Measurements from ENCODE around the gene TLE1. TPM values are rescaled to one million over a fixed set of nuclear protein-coding genes. Genes with fewer than 3 reads are reported as not detected.

The TLE1 gene
- total RNA-seq, 1 experiment from 2014 or later, result 97.7 TPM

DNA sequence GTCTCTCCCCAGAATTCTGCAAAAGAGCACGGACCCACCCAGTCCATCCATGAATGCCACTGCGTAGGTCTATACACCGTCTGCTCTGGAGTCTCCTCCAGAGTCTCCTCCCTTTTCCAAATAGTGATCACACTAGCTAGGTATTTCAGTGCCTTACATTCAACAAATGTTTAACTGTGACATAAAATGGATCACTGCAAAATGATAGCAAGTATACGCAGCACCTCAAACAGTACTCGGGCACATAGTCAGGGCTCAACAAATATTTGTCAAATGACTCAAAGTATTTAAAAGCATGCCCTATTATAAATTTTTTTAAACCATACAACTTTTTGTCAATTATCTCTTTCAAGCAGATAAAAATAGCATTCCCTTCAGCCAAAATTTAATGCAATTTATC lies 60.5 kb downstream of the TLE1 start:
- POLR2A ChIA-PET, result no interaction called here

DNA sequence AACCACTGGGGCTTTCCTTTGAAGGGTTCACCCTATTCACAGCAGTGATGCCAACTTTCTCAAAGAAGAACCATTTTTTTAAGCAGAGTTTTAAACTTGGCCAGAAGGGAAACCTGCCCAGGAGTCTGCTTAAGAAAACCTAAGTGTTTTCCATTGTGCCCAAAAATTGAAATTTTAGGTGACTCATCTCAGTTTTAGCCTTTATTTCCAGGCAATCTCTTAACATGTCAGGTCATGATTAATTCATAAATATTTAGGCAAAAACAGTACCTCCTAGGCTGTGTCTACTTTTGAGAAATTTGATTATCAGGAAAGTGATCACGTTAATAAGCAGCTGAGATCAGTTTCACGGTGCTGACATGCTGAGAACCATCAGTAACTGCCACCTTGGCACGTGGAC lies 61.9 kb downstream of the TLE1 start:
- H3K9me3 Mint-ChIP-seq, result no peaks in the 10 kb centered on the region
- ChIA-PET CTCF (no interaction called here), POLR2A (no interaction called here)
- H3K4me3 Mint-ChIP-seq, result no peak overlapping the region
- H3K27me3 Mint-ChIP-seq (ENCODE audit: low read depth), result no peaks in the 10 kb centered on the region
- peaks cover 66% of the 10 kb centered on the region for H3K4me1 Mint-ChIP-seq
- DNase-seq (ENCODE audit: low spot score) (no peak), ATAC-seq (no peak)
- no peak overlapping the region for H3K27ac Mint-ChIP-seq
- peaks cover 15% of the 10 kb centered on the region for H3K36me3 Mint-ChIP-seq
- TF ChIP-seq SP1 (CRISPR knock-in tag; conservative IDR thresholded peaks at IDR 0.05) (no peak), TEAD1 (CRISPR knock-in tag; IDR thresholded peaks at IDR 0.05) (no peak), TEAD4 (CRISPR knock-in tag; IDR thresholded peaks at IDR 0.05) (no peak)

More for the DNA sequence above, 60.5 kb downstream of the TLE1 start:
- peaks cover 56% of the 10 kb centered on the region for H3K4me1 Mint-ChIP-seq
- peak overlapping the region; percentile 87 for H3K27ac Mint-ChIP-seq
- H3K27me3 Mint-ChIP-seq (ENCODE audit: low read depth), result no peaks in the 10 kb centered on the region
- ATAC-seq, result no peak
- H3K9me3 Mint-ChIP-seq, result no peaks in the 10 kb centered on the region
- CTCF ChIA-PET, result no interaction called here
- no peak for TF ChIP-seq ZNF138 (CRISPR knock-in tag; conservative IDR thresholded peaks at IDR 0.05)
- no peak for TF ChIP-seq KAT7 (CRISPR knock-in tag; IDR thresholded peaks at IDR 0.05; ENCODE audit: borderline replicate concordance)
- no peak for TF ChIP-seq HMGA2 (CRISPR knock-in tag; IDR thresholded peaks at IDR 0.05)
- TF ChIP-seq, protein P1, sequence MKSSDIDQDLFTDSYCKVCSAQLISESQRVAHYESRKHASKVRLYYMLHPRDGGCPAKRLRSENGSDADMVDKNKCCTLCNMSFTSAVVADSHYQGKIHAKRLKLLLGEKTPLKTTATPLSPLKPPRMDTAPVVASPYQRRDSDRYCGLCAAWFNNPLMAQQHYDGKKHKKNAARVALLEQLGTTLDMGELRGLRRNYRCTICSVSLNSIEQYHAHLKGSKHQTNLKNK (CRISPR knock-in tag; IDR thresholded peaks at IDR 0.05), result no peak
- peaks cover 25% of the 10 kb centered on the region for H3K36me3 Mint-ChIP-seq
- no peak for DNase-seq (ENCODE audit: low spot score)
- H3K4me3 Mint-ChIP-seq, result no peak overlapping the region

DNA sequence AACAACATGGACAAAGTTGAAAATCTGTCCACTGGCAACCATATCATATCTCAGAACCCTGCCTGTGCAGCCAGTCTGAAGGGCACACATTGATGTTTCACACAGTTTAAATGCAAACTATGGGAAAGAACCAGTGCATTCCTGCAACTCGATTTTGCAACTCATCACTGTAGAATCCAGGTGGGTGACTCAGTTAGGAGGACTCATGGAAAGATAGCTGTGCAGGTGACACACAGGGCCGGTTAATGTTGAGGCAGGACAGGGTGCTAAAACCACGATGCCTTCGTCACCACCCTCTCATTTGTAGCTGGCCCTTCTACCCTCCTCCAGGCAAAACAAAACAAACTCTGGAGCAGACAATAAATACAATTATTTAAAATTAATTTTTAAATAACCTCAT lies 62.8 kb downstream of the TLE1 start:
- H3K9me3 Mint-ChIP-seq, result no peaks in the 10 kb centered on the region
- ChIA-PET POLR2A (no interaction called here), CTCF (interaction anchor here (1.4 kb wide), 1 partner anchor 47 kb away, joined by 4 read pairs; no protein-coding TSS in a partner anchor)
- DNase-seq (ENCODE audit: low spot score) (no peak), ATAC-seq (no peak)
- H3K4me1 Mint-ChIP-seq, result peaks cover 76% of the 10 kb centered on the region
- H3K36me3 Mint-ChIP-seq, result peaks cover 6% of the 10 kb centered on the region
- peak overlapping the region; percentile 19 for H3K27ac Mint-ChIP-seq
- H3K27me3 Mint-ChIP-seq (ENCODE audit: low read depth), result no peaks in the 10 kb centered on the region
- H3K4me3 Mint-ChIP-seq, result no peak overlapping the region
- TF ChIP-seq ZNF232 (CRISPR knock-in tag; IDR thresholded peaks at IDR 0.05) (no peak), ELF4 (CRISPR knock-in tag; IDR thresholded peaks at IDR 0.05; ENCODE audit: low read depth) (no peak), NFE2L1 (CRISPR knock-in tag; IDR thresholded peaks at IDR 0.05) (no peak), IRF2 (CRISPR knock-in tag; IDR thresholded peaks at IDR 0.05; ENCODE audit: borderline replicate concordance, low read depth) (no peak)
- TF ChIP-seq, protein P2, sequence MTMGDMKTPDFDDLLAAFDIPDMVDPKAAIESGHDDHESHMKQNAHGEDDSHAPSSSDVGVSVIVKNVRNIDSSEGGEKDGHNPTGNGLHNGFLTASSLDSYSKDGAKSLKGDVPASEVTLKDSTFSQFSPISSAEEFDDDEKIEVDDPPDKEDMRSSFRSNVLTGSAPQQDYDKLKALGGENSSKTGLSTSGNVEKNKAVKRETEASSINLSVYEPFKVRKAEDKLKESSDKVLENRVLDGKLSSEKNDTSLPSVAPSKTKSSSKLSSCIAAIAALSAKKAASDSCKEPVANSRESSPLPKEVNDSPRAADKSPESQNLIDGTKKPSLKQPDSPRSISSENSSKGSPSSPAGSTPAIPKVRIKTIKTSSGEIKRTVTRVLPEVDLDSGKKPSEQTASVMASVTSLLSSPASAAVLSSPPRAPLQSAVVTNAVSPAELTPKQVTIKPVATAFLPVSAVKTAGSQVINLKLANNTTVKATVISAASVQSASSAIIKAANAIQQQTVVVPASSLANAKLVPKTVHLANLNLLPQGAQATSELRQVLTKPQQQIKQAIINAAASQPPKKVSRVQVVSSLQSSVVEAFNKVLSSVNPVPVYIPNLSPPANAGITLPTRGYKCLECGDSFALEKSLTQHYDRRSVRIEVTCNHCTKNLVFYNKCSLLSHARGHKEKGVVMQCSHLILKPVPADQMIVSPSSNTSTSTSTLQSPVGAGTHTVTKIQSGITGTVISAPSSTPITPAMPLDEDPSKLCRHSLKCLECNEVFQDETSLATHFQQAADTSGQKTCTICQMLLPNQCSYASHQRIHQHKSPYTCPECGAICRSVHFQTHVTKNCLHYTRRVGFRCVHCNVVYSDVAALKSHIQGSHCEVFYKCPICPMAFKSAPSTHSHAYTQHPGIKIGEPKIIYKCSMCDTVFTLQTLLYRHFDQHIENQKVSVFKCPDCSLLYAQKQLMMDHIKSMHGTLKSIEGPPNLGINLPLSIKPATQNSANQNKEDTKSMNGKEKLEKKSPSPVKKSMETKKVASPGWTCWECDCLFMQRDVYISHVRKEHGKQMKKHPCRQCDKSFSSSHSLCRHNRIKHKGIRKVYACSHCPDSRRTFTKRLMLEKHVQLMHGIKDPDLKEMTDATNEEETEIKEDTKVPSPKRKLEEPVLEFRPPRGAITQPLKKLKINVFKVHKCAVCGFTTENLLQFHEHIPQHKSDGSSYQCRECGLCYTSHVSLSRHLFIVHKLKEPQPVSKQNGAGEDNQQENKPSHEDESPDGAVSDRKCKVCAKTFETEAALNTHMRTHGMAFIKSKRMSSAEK (CRISPR knock-in tag; IDR thresholded peaks at IDR 0.05; ENCODE audit: borderline replicate concordance), result no peak
- TF ChIP-seq, protein P3, sequence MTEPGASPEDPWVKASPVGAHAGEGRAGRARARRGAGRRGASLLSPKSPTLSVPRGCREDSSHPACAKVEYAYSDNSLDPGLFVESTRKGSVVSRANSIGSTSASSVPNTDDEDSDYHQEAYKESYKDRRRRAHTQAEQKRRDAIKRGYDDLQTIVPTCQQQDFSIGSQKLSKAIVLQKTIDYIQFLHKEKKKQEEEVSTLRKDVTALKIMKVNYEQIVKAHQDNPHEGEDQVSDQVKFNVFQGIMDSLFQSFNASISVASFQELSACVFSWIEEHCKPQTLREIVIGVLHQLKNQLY (CRISPR knock-in tag; IDR thresholded peaks at IDR 0.05), result no peak
- TF ChIP-seq, protein P4, sequence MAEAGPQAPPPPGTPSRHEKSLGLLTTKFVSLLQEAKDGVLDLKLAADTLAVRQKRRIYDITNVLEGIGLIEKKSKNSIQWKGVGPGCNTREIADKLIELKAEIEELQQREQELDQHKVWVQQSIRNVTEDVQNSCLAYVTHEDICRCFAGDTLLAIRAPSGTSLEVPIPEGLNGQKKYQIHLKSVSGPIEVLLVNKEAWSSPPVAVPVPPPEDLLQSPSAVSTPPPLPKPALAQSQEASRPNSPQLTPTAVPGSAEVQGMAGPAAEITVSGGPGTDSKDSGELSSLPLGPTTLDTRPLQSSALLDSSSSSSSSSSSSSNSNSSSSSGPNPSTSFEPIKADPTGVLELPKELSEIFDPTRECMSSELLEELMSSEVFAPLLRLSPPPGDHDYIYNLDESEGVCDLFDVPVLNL (CRISPR knock-in tag; IDR thresholded peaks at IDR 0.05; ENCODE audit: borderline replicate concordance, low read depth), result no peak
- TF ChIP-seq, protein P5, sequence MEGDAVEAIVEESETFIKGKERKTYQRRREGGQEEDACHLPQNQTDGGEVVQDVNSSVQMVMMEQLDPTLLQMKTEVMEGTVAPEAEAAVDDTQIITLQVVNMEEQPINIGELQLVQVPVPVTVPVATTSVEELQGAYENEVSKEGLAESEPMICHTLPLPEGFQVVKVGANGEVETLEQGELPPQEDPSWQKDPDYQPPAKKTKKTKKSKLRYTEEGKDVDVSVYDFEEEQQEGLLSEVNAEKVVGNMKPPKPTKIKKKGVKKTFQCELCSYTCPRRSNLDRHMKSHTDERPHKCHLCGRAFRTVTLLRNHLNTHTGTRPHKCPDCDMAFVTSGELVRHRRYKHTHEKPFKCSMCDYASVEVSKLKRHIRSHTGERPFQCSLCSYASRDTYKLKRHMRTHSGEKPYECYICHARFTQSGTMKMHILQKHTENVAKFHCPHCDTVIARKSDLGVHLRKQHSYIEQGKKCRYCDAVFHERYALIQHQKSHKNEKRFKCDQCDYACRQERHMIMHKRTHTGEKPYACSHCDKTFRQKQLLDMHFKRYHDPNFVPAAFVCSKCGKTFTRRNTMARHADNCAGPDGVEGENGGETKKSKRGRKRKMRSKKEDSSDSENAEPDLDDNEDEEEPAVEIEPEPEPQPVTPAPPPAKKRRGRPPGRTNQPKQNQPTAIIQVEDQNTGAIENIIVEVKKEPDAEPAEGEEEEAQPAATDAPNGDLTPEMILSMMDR (IDR thresholded peaks at IDR 0.05), result no peak
- TF ChIP-seq, protein P6, sequence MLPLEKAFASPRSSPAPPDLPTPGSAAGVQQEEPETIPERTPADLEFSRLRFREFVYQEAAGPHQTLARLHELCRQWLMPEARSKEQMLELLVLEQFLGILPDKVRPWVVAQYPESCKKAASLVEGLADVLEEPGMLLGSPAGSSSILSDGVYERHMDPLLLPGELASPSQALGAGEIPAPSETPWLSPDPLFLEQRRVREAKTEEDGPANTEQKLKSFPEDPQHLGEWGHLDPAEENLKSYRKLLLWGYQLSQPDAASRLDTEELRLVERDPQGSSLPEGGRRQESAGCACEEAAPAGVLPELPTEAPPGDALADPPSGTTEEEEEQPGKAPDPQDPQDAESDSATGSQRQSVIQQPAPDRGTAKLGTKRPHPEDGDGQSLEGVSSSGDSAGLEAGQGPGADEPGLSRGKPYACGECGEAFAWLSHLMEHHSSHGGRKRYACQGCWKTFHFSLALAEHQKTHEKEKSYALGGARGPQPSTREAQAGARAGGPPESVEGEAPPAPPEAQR (CRISPR knock-in tag; IDR thresholded peaks at IDR 0.05), result no peak
- TF ChIP-seq, protein P7, sequence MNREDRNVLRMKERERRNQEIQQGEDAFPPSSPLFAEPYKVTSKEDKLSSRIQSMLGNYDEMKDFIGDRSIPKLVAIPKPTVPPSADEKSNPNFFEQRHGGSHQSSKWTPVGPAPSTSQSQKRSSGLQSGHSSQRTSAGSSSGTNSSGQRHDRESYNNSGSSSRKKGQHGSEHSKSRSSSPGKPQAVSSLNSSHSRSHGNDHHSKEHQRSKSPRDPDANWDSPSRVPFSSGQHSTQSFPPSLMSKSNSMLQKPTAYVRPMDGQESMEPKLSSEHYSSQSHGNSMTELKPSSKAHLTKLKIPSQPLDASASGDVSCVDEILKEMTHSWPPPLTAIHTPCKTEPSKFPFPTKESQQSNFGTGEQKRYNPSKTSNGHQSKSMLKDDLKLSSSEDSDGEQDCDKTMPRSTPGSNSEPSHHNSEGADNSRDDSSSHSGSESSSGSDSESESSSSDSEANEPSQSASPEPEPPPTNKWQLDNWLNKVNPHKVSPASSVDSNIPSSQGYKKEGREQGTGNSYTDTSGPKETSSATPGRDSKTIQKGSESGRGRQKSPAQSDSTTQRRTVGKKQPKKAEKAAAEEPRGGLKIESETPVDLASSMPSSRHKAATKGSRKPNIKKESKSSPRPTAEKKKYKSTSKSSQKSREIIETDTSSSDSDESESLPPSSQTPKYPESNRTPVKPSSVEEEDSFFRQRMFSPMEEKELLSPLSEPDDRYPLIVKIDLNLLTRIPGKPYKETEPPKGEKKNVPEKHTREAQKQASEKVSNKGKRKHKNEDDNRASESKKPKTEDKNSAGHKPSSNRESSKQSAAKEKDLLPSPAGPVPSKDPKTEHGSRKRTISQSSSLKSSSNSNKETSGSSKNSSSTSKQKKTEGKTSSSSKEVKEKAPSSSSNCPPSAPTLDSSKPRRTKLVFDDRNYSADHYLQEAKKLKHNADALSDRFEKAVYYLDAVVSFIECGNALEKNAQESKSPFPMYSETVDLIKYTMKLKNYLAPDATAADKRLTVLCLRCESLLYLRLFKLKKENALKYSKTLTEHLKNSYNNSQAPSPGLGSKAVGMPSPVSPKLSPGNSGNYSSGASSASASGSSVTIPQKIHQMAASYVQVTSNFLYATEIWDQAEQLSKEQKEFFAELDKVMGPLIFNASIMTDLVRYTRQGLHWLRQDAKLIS (CRISPR knock-in tag; IDR thresholded peaks at IDR 0.05; ENCODE audit: borderline replicate concordance), result no peak
